H7 (cell line): Measurements from ENCODE around the gene PPFIA4. TPM values are rescaled to one million over a fixed set of nuclear protein-coding genes. Genes with fewer than 3 reads are reported as not detected.
A peak's percentile ranks its signal among the peaks of the same experiment; 100 is the strongest.

ENCODE experiments used
- DNase-seq: peaks from one replicate; pipeline ENCODE4 v3.0.0; 2012
- H3K27me3 ChIP-seq: 2 replicates; pipeline ENCODE4 v1.6.0; 2011; ENCODE audit warnings: mild to moderate bottlenecking, low read length; ENCODE audit not compliant: control insufficient read depth, insufficient read depth
- H3K36me3 ChIP-seq: replicated peaks from 2 replicates; pipeline ENCODE4 v1.5.1; 2011; ENCODE audit warnings: low read length; ENCODE audit not compliant: control insufficient read depth, insufficient read depth
- H3K4me3 ChIP-seq: 2 replicates; pipeline ENCODE4 v1.5.1; 2011; ENCODE audit warnings: low read depth, mild to moderate bottlenecking, control low read depth, low read length, moderate library complexity; ENCODE audit not compliant: insufficient read depth
- total RNA-seq: library from RNA; depleted of rRNA; stranded (reverse); fragments of >200 nt; shearing (Covaris generic); gene quantifications from 2 replicates; pipeline ENCODE4 v1.2.3, GENCODE V29; 2014

The PPFIA4 gene
- total RNA-seq, 1 experiment from 2014 or later, result 3.1 TPM

DNA sequence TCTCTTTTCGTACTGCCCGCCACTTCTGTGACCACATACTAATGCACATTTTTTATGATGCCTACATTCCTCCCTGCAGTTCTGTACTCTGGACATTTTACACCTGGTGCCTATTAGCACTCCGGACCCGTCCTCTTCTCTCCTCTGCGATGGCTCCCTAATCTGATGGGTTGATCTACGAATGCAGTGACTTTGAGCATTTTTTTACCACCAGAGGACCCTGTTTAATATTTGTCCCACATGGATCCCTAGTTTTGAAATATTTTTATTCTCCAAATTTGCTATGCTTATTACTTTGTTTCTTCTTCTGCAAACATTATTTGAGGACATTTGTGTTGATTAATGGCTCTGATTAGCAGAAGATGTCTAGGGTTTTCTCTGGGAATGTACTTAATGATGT, 5.2 kb downstream of the PPFIA4 start:
- no peak overlapping the region for H3K4me3 ChIP-seq
- no peaks in the 10 kb centered on the region for H3K36me3 ChIP-seq
- peaks cover 29% of the 10 kb centered on the region for H3K27me3 ChIP-seq
- peak; percentile 48 for DNase-seq

DNA sequence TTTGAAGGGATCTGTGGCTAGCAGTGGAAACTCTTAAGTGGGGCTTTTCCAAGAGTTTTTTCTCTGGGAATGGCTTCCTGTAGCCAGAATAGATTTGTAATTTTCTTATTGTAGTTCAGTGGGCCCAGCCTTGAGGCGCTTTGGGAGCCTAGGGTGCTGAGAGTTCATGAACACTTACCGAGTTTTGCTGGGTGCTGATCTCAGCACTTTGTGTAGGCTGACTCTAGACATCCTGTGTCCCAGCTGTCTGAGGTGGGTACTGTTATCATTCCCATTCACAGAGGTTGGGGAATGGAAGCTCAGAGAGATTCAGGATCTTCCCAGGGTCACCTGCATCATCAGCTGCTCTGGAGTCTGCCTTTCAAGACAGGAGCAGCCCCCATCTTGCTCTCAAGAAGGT, 7.0 kb downstream of the PPFIA4 start:
- Histone ChIP-seq H3K27me3 (peaks cover 11% of the 10 kb centered on the region), H3K36me3 (no peaks in the 10 kb centered on the region), H3K4me3 (no peak overlapping the region)
- DNase-seq, result peak; percentile 6

DNA sequence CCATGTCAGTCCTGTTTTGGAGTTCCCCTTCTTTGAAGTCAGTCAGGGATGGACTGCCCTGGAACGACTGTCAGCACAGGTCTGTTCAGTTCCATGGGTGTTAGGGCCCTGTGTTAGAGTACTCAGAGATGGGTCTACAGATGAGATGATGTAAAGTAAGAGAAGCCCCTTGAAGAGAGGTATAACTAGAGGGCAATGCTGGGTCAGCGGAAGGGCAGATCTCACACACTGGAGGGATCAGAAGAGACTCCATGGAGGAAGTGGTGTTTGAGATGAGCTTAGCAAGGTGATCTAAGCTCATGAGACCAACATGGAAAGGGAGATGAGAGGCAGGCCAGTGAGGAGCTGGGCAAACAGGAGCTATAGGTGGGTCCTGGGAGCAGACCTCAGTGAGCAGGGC, 7.6 kb downstream of the PPFIA4 start:
- H3K27me3 ChIP-seq, result peaks cover 5% of the 10 kb centered on the region; the same call in 1 of the 2 replicates
- peak; percentile 8 for DNase-seq
- H3K36me3 ChIP-seq, result no peaks in the 10 kb centered on the region
- no peak overlapping the region for H3K4me3 ChIP-seq

DNA sequence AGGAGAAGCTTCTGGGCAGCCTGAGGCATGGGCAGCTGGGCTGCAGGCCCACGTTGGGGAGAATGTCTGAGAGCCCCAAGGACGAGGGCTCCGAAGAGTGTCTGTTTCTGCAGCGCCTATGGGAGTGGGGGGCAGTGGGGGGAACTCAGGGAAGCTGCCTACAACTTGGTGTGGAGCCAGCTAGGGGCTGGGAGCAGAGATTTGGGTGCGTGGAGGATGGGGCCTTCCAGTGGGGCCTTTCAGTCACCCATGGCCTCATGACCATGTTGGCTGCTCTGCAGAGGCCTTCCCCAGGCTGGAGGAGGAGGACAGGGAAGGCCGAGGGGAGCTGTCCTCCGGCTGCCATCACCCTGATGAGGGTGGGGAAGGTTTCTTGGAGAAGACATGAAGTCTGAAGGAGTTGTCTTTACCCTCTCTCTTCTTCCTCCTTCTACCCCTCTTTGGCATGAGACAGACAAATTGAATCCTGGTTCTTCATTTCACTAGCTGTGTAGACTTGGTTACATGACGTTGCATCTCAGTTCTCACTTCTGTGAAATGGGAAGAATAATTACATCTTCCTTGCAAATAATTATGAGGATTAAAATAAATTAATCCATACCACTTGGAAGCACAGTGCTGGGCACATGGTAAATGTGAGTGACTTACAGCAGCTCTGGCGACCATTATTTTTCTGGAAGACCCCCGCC, 8.3 kb downstream of the PPFIA4 start:
- no peak overlapping the region for H3K4me3 ChIP-seq
- H3K27me3 ChIP-seq, result no peaks in the 10 kb centered on the region
- peak; percentile 23 for DNase-seq
- no peaks in the 10 kb centered on the region for H3K36me3 ChIP-seq

DNA sequence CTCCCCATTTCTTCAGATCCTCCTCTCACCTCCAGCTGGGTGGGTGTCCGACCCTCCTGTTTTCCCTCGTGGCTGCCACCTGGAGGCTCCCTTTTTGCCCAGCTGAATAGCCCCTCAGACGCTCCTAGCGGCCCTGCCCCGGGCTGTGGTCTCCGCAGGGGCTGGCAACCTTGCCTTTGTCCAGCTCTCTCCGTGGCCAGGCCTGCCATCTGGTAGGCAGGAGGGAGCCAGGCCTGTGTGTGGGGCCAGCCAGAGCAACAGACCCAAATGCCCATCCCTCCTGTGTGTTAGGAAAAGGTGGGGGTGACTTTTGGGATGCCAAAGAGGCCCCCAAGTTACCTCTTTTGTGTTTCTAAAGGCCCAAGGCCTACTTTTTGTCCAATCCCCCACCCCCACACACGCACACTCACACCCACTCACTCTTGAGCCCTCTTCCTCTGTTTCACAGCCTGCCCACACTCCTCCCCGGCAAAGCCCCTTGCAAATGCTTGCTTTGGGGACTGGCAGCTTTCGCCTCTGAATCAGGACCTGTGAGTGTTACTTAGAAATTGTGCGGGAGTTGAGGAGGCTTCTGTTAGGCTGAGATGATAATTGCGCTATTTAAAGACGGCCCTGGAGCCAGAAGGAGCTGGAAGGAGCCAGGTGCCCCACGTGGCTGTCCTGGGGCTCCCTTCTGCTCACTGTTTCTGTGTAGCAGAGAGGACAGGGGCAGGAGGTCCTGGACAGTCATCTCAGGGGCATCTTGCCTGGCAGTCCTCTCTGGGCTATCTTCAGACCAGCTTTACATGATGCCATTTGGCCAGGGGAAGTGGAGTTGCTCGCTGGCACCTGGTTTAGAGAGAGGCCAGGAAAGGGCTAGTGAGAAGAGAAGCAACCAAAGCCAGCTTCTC, 9.1 kb downstream of the PPFIA4 start:
- peak; percentile 72 for DNase-seq
- no peaks in the 10 kb centered on the region for H3K27me3 ChIP-seq

DNA sequence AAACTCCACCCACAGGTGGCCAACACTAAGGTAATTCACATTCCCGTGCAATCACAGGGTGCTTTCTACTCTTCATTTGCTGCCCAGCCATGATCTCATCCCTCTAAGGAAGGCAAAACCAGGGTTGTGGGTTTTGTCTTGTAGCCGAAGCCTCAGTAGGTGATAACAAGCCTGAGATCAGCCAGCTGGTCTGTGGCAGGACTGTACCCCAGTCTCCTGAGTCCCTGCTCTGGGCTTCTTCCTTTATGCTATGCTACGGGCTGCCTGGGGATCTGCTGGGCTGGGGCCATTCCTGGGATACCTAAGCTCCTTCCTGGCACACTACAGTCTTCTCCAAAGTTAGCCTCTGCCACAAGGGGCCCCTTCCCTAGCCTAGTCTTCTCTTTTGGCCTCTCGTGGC, 9.8 kb downstream of the PPFIA4 start:
- no peaks in the 10 kb centered on the region for H3K27me3 ChIP-seq
- no peak overlapping the region for H3K4me3 ChIP-seq
- peak; percentile 62 for DNase-seq
- H3K36me3 ChIP-seq, result no peaks in the 10 kb centered on the region

More for the DNA sequence above, 9.1 kb downstream of the PPFIA4 start:
- H3K4me3 ChIP-seq, result no peak overlapping the region
- no peaks in the 10 kb centered on the region for H3K36me3 ChIP-seq

DNA sequence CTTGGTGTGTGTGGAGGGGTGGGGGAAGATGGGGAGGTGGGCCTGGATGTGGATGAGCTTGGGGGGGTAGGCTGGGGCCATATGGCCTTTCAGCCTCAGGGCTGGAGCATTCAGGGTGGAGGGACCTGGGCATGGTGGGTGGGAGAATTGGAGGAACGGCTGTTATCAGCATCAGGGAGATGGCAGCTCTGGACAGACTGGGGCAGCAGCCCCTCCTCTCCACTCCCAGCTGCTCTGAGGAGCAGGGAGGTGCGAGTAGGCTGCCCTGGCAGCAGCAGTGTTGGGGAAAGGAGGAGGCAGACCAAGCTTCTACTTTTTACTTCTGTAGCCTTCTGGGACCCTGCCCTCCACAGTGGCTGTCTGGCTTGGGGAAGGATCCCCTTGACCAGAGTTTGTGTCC, 10.2 kb downstream of the PPFIA4 start:
- no peak overlapping the region for H3K4me3 ChIP-seq
- H3K27me3 ChIP-seq, result no peaks in the 10 kb centered on the region
- peak; percentile 35 for DNase-seq
- H3K36me3 ChIP-seq, result no peaks in the 10 kb centered on the region

DNA sequence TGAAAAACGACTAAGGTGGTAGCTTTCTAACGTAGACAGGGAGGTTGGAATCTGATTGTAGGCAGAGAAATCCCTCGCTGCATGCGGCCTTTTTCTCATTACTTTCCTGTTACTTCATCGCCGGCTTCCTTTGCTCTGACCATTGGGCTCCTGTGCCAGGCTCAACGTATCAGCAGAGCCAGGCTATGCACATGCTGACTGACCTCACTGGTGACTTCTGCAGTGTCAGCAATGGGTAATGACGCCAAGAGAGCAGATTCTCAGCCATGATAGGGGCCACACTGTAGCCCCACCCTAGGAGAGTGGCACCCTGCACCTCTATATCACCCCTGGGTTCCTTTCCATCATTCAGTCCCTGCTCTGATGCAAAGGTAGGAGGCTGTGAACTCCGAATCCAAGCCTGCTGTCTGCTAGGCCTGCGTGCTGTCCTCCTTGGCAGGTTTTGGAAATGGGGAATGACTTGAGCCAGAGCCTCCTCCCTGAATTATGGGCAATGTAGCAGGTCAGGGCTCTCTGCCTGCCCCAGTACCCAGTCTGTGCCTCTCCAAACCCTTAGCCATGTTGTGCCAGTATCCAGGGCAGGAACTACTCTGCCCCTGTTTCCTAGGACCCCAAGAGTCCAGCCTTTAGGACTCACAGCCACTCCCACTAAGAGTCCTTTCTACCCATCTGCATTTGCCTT, 11.4 kb downstream of the PPFIA4 start:
- Histone ChIP-seq H3K36me3 (no peaks in the 10 kb centered on the region), H3K4me3 (no peak overlapping the region), H3K27me3 (no peaks in the 10 kb centered on the region)
- DNase-seq, result peak; percentile 17

DNA sequence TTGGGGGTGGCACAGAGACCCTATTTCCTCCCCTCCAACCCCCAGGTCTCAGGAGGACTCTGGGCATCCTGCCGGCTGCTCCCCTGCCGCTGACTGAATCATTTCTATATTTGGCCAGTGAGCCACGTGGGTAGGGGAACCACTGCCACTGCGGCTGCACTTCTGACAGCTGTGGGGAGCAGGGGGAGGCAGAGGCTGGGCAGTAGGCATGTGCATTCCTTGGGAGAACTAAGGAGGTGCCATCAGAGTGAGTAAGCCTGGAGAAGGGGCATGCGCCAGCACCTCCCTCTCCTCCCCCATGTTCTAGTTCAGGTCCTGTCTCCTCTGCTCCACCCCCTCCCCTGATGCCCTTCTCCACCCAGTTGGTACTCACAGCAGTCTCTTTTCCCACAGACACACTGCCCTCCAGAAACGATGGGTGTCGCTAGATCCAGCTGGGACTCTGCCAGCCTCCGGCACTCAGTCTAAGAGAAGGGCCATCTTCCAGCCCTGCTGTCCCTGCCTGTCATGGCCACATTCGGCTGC, 12.0 kb downstream of the PPFIA4 start:
- peak; percentile 21 for DNase-seq
- Histone ChIP-seq H3K27me3 (no peaks in the 10 kb centered on the region; the same call in 1 of the 2 replicates), H3K4me3 (no peak overlapping the region), H3K36me3 (no peaks in the 10 kb centered on the region)

DNA sequence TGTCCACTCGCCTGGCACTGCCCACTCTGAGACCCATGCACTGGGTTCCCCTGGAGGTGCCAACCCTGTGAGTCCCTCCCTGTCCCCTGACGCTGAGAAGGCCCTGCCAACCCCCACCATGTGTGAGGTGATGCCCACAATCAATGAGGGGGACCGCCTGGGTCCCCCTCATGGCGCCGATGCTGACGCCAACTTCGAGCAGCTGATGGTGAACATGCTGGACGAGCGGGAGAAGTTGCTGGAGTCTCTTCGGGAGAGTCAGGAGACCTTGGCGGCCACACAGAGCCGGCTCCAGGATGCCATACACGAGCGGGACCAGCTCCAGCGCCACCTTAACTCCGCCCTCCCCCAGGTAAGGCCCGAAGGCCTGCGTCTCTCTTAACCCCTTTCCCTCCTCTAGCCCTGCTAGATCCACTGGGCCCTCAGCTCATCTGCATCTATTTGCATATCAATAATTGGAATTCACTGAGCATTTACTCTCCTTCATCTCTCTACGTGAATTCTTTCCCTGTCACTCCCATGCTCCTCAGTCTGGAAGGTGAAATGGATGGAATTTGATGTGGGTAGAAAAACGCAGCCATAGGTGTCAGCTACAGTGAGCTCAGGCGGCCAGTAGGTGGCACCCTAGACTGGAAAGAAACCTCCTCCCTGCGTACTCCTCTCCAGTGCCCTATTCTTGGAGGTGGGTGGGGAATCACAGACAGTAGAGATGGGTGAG, 12.8 kb downstream of the PPFIA4 start:
- H3K36me3 ChIP-seq, result no peaks in the 10 kb centered on the region
- no peak overlapping the region for H3K4me3 ChIP-seq
- H3K27me3 ChIP-seq, result no peaks in the 10 kb centered on the region; the same call in 1 of the 2 replicates
- peak; percentile 92 for DNase-seq

DNA sequence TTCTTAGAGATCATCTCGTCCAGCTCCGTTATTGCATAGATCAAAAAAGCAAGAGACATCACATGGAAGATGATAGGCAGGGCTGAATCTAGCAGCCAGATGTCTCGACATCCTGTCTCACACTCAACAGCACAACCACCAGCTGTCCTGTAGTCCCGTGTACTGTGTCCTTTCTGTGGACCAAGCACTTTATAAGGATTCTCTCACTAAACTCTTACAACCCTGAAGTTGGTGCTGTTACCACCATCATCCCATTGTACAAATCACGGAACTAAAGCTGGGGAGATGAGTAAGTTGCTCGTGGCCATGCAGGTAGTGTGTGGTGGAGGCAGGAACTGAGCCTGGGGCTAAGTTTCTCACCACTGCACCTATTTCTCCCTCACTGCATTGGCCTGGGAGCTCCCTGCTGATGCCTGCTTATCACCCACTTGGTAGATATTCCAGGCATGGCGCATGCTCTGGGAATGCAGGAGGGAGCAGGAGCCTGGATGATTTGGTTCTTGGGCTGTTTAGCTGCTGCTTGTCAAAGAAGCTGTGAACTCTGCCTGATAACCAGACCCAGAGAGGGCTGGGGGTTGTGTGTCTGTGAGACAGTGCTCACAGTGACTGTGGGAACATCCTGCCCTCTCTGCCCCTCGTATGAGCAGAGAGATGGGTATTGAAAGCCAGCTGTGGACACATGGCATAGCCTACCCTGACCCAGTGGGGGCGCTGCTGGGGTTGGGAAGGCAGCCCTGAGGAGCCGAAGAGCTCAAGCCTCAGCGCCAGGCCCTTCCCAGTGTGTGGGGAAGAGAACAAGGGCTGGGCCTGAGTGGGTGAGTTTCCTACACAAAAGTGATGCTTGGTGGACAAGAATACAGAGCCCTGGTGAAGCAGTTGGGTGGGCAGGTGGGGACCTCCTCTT, 13.6 kb downstream of the PPFIA4 start:
- DNase-seq, result peak; percentile 88
- Histone ChIP-seq H3K27me3 (no peaks in the 10 kb centered on the region; the same call in 1 of the 2 replicates), H3K4me3 (no peak overlapping the region), H3K36me3 (no peaks in the 10 kb centered on the region)

DNA sequence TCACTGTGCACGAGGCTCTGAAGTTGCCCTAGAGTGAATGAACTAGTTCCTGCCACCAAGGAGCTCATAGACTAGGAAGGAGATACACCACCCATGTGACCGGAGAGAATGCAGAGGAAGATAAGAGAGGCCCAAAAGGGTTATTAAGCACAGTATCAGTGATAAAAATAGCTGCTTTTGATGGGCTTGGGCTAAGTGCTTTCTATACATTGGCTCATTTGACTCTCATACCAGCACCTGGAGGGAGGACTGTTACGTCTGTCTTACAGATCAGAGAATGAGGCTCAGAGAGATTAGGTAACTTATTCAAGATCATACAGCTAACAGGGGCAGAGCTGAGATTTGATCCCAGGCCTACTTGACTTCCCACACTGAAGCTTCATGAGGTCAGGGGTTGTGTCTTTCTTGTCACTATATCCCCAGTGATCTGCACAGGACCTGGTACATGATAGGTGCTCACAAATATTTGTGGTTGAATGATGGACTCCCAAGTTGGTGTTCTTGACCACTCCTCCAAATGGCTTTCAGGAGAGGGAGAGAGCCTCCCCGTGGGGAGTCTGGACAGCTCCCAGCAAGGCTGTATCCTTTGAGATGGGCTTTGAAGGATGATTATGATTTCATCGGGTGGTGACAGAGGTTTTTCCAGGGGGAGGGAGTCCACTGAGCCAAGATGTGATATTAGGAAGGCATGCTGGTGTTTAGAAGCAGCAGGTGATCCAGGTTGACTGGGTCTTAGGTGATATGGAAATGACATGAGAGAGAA, 14.4 kb downstream of the PPFIA4 start:
- Histone ChIP-seq H3K4me3 (no peak overlapping the region), H3K27me3 (no peaks in the 10 kb centered on the region; the same call in 1 of the 2 replicates), H3K36me3 (no peaks in the 10 kb centered on the region)
- peak; percentile 9 for DNase-seq
